Omental fat pad (tissue), 4 donors: ENCODE data around the gene TCF4. TPM values are rescaled to one million over a fixed set of nuclear protein-coding genes. Genes with fewer than 3 reads are reported as not detected.

ENCODE experiments used
- ATAC-seq: fragments of 150-250 bp; one replicate; pipeline ENCODE4 v1.9.1; 2016; ENCODE audit warnings: mild to moderate bottlenecking, moderate library complexity; ENCODE audit not compliant: low FRiP score
- DNase-seq: peaks from one replicate; pipeline ENCODE4 v3.0.0-alpha.2; 2019; ENCODE audit warnings: low spot score
- CTCF ChIP-seq, 3 donors: fragments of 450-650 bp; IDR thresholded peaks; one replicate each; pipeline ENCODE4 v1.5.1; 2016 to 2017; ENCODE audit warnings: antibody characterized with exemption in 3 of 3, mild to moderate bottlenecking in 3 of 3, moderate library complexity in 2 of 3
- total RNA-seq, 4 donors: library from RNA; depleted of rRNA; stranded (reverse); fragments of >200 nt; gene quantifications; one replicate each; pipeline ENCODE4 v1.1.0, GENCODE V29; 2016

The TCF4 gene
- total RNA-seq, 4 donors from 2014 or later: 113 to 381 (median 141) TPM

GRCh38 chr18:55239740-55240139 is 348.3 kb downstream of the TCF4 start:
- TF ChIP-seq CTCF (IDR thresholded peaks at IDR 0.05): no peak
- ATAC-seq (no peak), DNase-seq (no peak)

GRCh38 chr18:55237660-55238059 is 350.3 kb downstream of the TCF4 start:
- DNase-seq (no peak), ATAC-seq (no peak)
- no peak for TF ChIP-seq CTCF (IDR thresholded peaks at IDR 0.05)

- TF ChIP-seq CTCF (IDR thresholded peaks at IDR 0.05): no peak
- DNase-seq (no peak), ATAC-seq (no peak)
Measured at GRCh38 chr18:55236150-55236931, 351.7 kb downstream of the TCF4 start.

GRCh38 chr18:55235094-55235461 is 352.9 kb downstream of the TCF4 start:
- ATAC-seq (no peak), DNase-seq (no peak)
- no peak for TF ChIP-seq CTCF (IDR thresholded peaks at IDR 0.05)

- ATAC-seq (peak; percentile 66), DNase-seq (peak; percentile 87)
- TF ChIP-seq CTCF (IDR thresholded peaks at IDR 0.05): peak in 1 of 3 donors; percentile 74
Measured at GRCh38 chr18:55234366-55235093, 353.5 kb downstream of the TCF4 start.

- TF ChIP-seq CTCF (IDR thresholded peaks at IDR 0.05): no peak
- no peak for ATAC-seq
- no peak for DNase-seq
Measured at GRCh38 chr18:55233857-55234256, 354.1 kb downstream of the TCF4 start.

GRCh38 chr18:55232506-55232905 is 355.5 kb downstream of the TCF4 start:
- no peak for TF ChIP-seq CTCF (IDR thresholded peaks at IDR 0.05)
- ATAC-seq: no peak
- no peak for DNase-seq
